GM13976 (cell line): Measurements from ENCODE around the gene PGC.

Experiments
- DNase-seq: peaks from one replicate; pipeline ENCODE4 v3.0.0; 2012; ENCODE audit warnings: low spot score
- CTCF ChIP-seq: IDR thresholded peaks from 2 replicates; pipeline ENCODE4 v1.5.1; 2012; ENCODE audit warnings: borderline replicate concordance, mild to moderate bottlenecking; ENCODE audit not compliant: insufficient read depth; ENCODE audit errors: extremely low read depth, missing control alignments, control extremely low read depth
- in situ Hi-C: fragments of 300-500 bp; cut with MboI; formaldehyde crosslinking; loops from one replicate; pipeline ENCODE4 v1.12.0; 2022; ENCODE audit warnings: low sequenced_read_pairs, mixed read lengths, inconsistent platforms; ENCODE audit not compliant: unreplicated experiment

The PGC gene

DNA sequence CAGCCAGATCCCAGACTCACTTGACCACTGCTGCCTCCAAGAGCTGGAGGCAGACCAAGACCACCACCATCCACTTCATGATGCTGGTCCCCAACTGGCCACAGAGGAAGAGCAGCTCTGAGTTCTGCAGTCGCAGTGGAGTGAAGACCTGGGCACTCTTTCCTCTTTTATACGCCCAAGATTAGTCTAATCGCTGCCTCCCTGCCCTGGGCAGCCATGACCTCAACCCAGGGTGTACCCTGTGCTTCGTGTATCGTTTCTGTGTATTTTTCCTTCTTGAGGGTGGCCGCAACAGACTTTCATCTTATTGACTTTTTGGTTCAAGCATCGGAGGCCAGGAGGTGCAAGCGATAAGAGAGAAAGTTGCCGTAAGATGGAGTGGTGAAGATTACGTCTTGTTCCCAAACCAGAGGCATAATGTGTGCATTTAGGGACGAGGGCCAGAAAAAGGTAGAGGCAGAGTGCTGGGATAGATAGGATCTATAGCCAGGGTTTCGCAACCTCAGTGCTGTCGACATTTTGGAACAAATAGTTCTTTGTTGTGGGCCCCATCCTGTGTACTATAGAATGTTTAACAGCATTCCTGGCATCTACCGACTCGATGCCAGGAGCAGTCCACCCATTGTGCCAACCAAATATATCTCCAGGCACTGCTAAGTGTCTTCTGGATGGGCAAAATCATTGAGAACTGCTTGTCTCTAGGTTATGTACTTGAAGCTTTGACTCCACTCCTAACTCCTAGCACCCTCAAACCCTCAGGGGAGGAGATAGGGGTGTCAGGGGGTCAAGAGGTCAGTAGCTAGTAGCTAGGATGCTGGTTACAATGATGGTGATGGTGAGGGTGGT, at the start of gene PGC:
Gene PGC (minus strand): TSS at position 142 of the 846 bp plus-strand sequence. CDS start 63 bp downstream, at position 79.
- in situ Hi-C loops: no loop called here
- TF ChIP-seq CTCF: no peak
- no peak for DNase-seq

- in situ Hi-C loops: loop anchor here (5.0 kb wide), 1 partner anchor 246 kb away; no protein-coding TSS in a partner anchor
- no peak for TF ChIP-seq CTCF
- DNase-seq: no peak
Observed at GRCh38 chr6:41796474-41796873, 49.3 kb upstream of the PGC start.

DNA sequence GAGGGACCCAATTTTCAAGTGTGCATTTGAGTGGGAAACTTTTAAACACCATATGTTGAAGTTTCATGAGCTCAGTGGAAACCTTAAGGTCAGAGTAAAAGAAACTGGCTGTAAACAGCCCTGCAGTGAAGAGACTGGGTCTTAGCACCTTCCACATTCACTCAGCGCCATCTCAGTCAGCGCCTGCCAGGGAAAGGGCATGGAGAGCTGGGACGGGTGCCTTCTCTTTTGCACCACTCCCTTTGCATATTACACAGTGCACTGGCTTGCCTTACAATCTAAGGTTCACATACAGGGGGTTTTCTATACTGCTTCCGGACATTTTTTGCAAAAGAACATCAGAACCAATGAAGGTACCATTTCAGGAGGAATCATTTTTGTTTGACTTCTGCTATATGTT, 44.8 kb upstream of the PGC start:
- in situ Hi-C loops: no loop called here
- TF ChIP-seq CTCF: no peak
- DNase-seq: no peak

DNA sequence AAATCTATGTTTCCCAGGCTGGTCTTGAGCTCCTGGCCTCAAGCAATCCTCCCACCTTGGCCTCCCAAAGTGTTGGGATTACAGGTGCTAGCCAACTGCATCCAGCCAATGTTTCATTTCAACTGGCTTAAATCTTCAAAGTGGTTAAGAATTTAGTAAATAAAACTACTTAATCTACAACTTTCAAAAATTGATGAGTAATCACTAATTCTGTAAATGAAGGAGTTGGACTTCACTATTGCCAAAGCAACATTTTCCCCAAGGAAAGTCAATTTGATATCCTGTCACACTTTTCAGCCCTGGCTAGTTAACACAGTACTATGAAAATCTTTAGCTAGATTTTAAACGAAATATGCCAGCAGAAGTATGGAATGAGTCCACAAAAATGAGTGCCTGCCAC, 44.1 kb upstream of the PGC start:
- in situ Hi-C loops: no loop called here
- no peak for DNase-seq
- TF ChIP-seq CTCF: no peak

- TF ChIP-seq CTCF: no peak
- no peak for DNase-seq
- in situ Hi-C loops: no loop called here
Observed at GRCh38 chr6:41790045-41790444, 42.8 kb upstream of the PGC start.

- DNase-seq: no peak
- in situ Hi-C loops: no loop called here
Observed at GRCh38 chr6:41789390-41789724, 42.2 kb upstream of the PGC start.

More at GRCh38 chr6:41789390-41789724, 42.2 kb upstream of the PGC start:
- TF ChIP-seq CTCF: no peak
